GM19193 (cell line): ENCODE measurements around the gene INAVA.

Source experiments
- POLR2A ChIP-seq: IDR thresholded peaks from 4 replicates; pipeline ENCODE4 v1.6.1; 2011; ENCODE audit not compliant: insufficient read depth, insufficient read length; ENCODE audit errors: extremely low read depth

Gene INAVA

DNA sequence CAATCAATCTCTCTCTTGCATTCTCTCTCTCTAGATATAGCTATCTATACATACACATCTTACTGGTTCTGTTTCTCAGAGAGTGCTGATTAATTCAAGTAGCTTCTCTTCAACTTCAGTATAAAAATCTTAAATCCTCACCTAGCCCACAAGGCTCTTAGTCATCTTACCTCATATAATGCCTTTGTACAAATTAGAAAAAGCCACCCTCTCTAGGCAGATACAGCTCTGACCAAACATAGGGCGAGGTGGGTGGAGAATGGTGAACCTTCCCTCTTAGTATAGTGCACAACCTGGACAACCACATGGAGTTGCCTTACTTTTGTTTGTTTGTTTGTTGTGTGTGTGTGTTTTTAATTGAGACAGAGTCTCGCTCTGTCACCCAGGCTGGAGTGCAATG is 5.1 kb upstream of the INAVA start:
- no peak for TF ChIP-seq POLR2A

DNA sequence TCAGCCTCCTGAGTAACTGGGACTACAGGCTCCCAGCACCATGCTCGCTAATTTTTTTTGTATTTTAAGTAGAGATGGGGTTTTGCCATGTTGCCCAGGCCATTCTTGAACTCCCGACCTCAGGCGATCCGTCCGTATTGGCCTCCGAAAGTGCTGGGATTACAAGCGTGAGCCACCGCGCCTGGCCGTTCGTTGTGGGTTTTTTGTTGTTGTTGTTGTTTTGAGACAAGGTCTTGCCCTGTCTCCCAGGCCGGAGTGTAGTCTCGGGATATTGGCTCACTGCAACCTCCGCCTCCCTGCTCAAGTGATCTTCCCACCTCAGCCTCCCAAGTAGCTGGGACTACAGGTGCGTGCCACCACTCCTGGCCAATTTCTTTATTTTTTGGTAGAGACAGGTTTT is 4.7 kb upstream of the INAVA start:
- TF ChIP-seq POLR2A: no peak

DNA sequence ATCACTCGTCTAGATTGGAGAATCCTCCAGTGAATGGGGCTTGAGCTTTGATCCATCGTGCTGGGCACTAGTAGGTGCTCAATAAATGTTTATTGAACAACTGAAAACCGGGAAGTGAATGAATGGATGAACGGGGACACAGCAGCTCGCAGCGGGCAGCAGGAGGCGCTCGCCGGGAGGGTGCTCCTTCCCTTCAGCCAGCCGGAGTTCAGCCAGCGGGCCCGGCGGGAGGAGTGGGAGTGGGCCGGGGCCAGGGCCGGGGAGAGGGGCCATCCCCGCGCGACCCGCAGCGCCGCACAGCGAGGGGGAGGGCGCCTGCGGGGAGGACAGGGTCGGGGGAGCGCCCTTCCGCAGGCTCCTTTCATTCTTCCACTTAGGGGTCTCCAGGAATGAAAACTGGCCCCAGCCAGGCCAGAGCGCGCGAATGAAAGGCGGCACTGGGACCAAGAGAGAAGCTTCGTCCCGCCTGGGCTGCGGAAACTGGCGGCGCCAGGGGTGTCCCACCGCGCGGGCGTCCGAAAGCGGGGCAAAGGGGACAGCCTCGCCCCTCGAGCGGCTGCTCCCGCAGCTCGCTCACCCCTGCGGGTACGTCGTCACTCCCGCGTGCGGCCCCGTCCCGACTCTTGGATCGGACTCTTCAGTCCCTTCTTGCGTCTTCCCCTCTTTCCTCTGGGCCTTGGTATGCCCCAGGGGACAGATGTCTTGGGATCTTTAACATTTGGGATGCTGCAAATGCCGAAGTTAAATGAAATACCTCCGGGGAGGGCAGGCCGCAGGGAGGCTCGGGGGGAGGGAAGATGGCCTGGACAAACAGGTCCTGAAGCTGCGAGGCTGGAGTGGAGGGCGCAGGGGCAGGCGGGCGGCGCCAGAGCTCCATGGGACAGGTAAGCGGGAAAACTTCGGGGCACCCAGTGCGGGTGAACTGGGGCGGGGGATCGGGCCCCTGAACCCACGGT is 3.6 kb upstream of the INAVA start:
- TF ChIP-seq POLR2A: peak; percentile 50

DNA sequence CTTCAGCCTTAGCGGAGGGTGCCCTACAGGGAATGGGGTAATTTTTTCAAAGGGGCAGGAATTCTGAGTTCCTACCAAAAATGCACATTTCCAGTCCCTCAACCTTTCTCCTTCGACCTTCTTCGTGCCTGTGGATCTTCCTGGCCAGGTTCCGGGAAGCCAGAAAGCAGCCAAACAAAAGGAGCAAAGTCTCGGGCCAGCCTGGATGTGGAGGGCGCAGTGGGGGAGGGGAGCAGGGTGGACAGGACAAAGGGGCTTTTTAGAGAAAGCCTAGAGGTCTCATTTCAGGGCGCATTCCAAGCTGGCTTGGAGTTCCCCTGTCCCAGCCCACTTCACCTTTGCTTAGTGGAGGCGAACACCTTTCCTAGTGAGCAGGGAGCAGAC is 2.9 kb upstream of the INAVA start:
- no peak for TF ChIP-seq POLR2A

DNA sequence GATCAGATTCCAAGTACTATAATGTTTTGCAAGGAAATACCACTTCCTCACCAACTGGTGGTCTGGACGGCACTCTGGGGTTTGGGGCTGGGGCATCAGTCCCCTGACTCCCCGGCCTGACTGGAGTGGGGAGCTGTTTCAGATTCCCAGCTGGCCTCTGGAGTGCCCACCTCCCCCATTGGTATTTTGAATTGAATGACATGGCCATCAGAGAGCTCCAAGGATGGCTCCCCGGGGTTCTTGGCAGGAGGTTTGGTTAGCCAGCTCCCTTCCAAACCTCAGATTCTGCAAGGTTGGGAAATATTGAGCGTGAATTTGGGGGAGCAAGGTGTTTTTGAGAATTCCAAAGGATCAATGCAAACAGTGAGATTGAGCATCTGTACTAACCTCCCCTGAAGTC is 2.2 kb upstream of the INAVA start:
- TF ChIP-seq POLR2A: no peak

DNA sequence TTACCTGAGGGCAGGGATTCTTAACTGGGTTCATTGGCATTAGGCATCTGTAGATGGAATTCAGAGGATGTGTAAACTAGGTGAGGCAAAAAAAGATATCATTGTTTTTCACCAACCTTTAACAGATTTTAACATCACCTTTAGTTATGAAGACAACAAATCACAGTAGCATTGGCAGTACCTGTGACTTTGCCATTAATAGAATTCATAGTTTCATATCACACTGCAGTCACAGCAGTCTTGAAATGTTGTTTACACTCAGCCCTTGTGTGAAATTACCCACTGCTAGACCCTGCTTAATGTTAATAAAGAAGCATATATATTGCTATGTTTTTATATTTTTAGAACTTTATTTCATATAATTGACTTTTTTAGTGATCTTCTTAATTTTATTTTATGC is 1.7 kb upstream of the INAVA start:
- no peak for TF ChIP-seq POLR2A

DNA sequence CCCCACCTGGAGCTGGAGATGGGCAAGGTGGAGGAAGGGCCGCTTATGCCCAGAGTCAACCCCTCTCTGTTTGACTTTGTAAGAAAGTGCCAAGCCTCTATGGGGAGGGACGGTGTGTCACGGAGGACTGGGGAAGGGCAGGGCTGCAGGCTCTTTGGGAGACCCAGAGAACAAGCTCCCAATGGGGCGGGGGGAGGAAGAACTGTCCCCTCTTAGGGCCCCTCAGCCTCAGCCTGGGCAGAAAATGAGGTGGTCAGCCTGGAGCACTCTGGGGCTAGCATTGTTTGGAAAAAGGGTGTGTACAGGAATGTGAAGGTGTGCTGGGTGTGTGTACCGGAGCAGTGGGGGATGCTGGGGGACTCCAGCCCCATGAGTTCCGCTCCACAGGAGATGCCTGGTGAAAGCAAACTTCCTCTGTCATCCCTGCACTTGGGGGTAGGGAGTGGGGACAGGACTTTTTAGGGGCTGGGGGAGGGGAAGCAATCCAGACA is 1.2 kb upstream of the INAVA start:
- no peak for TF ChIP-seq POLR2A

DNA sequence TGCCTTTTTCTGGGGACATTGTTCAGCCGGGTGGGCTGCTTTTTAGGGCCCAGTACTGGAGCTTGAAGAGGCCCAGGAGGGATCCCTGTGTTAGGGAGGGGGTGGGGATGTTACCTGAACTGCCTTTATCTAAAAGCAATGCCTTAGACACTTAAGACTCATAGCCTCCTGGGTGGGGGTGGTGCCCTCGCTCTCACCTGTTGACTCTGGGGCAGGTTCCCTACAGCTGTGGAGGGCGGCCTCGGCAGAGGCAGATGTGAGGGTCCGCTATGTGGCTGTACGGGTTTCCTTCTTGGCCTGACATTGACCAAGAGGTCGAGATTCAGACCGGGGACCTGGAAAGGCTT is 716 bp downstream of the INAVA start:
- TF ChIP-seq POLR2A: no peak

DNA sequence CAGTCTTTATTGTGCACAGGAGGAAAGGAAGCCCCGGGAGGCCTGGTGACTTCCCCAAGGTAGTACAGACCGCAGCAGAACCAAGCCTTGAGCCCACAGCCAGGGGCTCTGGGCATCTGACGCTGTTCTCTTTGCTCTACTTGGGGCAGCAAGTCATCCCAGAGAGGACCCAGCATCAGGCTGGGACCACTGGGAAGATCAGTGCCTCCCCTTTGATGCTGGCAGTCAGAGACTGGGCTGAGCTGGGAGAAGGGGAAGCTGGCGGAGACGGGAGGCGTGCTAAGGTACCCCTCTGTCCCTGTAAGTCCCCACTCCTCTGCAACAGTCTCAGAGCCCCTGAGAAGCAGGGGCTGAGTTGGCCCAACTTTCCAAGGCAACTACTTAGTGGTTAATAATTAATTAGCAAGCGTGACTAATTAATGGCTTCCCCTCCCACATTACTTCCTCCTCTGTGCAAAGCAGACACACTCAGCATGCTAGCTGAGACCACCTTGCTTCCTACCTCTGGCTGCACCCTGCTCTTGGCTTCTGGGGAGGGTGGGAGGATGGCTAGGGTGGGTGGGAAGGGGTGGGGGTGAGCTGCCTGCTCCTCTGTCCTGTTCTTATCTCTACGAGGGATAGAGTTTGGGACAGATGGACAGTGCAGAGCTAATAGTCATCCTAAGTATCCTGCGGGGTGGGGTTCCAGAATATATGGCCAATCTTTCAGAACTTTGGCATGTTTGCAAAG is 1.3 kb downstream of the INAVA start:
- no peak for TF ChIP-seq POLR2A

DNA sequence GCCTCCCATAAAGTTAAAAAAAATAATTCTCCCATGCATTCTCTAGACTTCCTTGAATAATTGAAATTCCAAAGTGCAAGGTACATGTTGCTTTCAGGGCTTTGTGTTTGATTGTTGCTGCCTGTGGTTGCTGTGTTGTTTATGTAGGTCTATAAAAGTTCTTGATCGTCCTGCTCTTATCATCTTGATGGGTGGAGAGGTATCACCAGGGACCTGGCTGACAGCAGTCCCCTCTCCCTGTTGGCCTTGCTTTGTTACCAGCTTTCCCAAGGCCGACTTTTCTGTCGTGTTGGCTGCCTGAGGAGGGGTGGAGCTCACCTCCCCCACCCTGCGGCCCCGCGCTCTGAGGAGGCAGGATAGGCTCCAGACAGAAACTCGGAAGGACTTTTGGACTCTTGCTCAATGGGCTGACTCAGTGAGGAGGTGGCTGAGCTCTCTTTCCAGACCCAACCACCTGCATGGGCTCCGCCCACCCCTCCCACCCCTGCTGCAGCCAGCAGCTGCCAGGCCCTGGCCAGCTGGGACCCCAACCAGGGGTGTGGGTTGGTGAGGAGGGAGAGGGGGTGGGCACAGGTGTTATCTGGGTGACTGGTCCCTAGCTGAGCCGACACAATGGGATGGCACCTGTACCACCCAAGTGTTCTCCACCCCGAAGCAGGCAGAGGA is 2.0 kb downstream of the INAVA start:
- no peak for TF ChIP-seq POLR2A

DNA sequence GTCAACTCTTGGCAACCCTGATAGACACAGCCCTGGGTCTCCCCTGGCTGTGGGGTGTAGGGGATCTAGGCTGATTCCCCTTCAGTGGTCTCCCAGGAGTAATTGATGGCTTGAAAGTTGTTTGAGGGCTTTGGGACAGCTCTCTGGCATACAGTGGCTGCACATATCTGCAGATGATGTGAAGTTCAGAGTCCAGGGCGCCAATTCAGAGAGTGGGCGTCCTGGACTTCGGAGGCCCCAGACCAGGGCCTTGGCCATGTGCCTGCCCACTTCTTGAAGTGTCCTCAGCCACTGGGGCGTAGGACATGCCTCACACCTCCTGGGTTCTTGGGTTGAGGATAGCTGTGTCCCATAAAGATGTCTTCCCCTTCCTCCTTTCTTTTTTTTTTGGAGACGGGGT is 2.6 kb downstream of the INAVA start:
- TF ChIP-seq POLR2A: no peak

DNA sequence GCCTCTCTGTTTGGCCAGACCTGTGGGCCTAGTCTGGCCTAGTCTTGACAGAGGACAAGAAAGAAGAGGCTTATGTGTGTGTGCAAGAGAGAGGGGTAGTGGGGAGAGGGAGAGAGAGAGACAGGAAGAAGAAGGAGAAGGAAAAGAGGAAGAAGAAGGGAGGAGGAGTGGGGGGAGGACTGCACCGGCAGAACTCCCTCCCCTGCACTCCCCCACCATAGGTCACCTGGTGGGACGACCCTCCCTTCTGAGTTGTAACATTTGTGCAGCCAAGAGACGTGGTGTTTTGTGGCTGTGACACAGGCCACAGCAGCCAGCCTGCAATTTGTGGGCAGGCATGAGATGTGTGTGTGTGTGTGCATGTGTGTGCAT is 4.3 kb downstream of the INAVA start:
- no peak for TF ChIP-seq POLR2A

DNA sequence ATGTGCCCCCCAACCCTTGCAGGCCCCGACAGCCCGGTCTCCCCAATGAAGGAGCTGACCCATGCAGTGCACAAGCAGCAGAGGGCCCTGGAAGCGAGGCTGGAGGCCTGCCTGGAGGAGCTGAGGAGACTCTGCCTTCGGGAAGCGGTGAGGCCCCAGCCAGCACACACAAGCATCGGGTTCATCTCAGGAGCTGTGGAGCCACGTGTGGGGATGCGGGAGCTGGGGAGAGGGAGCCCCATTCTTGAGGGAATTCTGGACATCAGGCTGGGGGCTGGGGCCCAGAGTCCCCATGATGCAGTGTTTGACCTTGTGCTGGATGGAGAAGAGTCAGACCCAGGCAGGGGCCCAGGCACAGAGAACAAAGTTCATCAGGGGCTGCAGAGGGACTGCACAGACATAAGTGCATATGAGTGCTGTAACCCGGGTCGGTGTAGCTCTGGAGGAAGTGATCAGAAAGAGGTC is 4.8 kb downstream of the INAVA start:
- TF ChIP-seq POLR2A: no peak

DNA sequence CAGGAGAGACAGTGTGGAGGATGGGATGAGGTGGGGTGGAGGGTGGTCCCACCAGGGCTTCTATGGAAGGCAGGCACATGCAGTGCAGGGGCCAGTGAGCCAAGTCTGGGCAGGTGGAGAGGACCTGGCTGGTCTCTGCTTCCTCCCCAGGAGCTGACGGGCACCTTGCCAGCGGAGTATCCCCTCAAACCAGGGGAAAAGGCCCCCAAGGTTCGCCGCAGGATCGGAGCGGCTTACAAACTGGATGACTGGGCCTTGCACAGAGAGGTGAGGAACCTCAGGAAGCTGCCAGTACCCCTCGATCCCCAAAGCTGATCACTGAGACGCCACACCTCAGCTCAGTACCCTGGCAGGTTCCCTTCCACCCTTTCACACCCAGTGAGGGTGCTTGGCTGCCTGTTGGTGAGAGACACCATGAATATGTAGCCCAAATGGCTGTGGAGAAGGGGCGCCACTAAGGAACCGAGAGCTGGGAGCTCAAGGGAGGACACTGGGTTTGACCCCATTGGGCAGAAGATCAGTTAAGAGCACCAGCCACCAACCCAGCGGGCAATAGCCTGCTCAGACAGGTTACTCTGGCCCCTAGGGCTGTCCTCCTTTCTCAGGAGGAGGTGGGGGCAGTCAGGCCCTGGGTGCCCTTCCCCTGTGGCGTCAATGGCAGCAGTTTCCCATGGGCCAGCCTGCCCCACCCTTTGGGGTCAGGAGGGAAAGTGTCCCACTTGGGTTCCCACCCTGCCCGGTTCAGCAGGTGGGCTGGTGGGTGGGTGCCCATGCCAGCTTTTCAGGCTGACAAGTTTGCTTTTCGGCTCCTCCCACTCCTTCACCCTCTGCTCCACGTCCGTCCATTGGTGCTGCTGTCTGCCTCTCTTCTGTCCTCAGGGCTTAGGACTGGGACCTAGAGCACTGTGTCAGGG is 5.5 kb downstream of the INAVA start:
- TF ChIP-seq POLR2A: no peak
